Ecto neural progenitor cell (in vitro differentiated cells): ENCODE results near the gene SH3BP5.
"Not testable (repeated sequence)": the region's sequence is repeated elsewhere in the genome, so short reads cannot be mapped to it uniquely, and the experiment has no call there.

ENCODE experiments used
- DNase-seq: peaks from one replicate; pipeline ENCODE4 v3.0.0-alpha.2; 2018; ENCODE audit warnings: low spot score

Gene SH3BP5, protein sequence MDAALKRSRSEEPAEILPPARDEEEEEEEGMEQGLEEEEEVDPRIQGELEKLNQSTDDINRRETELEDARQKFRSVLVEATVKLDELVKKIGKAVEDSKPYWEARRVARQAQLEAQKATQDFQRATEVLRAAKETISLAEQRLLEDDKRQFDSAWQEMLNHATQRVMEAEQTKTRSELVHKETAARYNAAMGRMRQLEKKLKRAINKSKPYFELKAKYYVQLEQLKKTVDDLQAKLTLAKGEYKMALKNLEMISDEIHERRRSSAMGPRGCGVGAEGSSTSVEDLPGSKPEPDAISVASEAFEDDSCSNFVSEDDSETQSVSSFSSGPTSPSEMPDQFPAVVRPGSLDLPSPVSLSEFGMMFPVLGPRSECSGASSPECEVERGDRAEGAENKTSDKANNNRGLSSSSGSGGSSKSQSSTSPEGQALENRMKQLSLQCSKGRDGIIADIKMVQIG

DNA sequence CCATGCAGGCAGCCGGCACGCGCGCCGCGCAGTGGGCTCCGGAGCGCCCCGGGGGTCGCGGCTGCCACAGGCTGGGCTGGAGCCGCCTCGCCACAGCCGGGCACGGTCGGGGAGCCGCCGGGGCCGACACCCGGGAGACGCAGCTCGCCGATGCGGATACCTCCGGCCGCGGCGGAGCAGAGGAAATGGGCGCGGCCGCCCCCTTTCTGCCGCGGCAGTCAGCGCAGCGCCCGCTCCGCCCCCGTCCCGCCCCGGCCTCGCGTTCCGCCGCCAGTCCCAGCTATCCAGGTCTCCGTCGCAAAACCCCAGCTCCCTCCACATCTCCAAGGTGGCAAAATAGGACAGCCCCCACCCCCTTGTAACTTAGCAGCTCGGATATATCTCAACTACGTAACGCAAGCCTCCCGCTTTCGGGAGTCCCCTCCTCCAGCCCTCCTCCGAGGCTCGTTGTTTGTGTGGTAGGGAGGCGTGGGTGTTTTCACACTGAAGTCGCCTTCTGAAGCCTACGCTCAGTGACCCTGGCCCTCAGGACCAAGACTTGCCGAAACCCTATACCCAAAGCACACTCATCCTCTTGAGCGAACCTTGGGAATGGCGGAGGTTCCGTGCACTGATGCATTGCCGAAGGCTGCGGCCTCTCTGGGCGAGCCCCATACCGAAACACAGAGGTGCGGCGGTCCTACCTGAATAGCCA lies at the start of gene SH3BP5:
TSS of gene SH3BP5 (minus strand) at position 182 of the 694 bp plus-strand sequence. CDS start at position 4, 178 bp downstream.
- peak; percentile 86 for DNase-seq

- DNase-seq, result no peak
These were observed 48.8 kb upstream of the SH3BP5 start for GRCh38 chr3:15380980-15381890.

DNA sequence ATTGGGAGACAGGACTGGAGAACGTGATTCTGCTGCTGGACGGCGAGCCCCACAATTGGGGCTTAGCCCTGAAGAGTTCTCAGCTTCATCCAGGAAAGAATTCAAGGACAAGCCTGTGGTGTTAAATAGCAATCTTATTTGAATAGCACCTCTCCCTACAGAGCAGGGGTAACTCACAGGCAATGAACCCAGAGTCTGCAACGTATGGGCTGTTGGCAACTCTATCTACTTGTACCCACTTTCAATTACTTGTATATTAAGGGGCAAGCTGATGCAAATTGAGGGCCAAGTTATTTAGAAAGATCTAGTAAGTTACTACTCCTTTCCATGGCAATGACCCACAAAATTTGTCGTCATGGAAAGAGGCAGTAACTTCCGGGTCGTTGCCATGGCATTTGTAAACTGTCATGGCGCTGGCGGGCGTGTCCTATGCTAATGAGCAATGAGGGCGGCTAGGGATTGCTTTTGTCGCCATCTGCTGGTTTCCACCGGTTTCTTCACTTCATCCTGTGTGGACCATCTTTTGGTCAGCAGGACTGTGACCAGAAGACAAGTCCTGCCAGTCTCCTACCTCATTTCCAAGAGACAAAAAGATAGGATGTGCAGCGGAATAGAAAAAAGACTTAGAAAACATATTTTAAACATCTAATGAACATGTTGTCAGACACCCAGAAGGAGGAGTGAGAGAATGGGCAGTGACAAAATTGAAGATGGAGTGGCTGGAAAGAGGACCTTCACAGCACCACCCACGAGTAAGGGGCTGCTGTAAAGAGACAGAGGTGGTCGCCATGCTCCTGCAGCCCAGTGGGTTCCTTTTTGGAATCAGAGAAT lies 45.8 kb upstream of the SH3BP5 start:
- peak; percentile 91 for DNase-seq

GRCh38 chr3:15375461-15376000 lies 43.1 kb upstream of the SH3BP5 start:
- no peak for DNase-seq

DNA sequence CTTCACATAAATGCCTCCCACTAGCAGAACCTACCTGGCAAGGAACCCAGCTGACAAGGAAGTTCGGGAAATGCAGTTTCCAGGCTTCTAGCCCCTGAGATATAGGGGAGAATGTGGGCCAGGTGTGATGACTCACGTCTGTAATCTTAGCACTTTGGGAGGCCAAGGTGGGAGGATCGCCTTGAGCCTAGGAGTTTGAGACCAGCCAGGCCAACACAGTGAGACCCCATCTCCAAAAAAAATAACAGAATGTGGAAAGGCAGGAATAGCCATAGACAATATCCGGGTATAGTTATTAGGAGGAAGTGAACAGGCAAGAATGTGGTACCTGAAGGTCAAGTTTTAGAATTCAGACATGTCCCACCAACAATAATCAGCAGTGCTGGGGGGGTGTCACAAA lies 40.5 kb upstream of the SH3BP5 start:
- DNase-seq, result no peak

- DNase-seq, result no peak
These were observed 36.3 kb upstream of the SH3BP5 start for GRCh38 chr3:15368561-15369135.

DNA sequence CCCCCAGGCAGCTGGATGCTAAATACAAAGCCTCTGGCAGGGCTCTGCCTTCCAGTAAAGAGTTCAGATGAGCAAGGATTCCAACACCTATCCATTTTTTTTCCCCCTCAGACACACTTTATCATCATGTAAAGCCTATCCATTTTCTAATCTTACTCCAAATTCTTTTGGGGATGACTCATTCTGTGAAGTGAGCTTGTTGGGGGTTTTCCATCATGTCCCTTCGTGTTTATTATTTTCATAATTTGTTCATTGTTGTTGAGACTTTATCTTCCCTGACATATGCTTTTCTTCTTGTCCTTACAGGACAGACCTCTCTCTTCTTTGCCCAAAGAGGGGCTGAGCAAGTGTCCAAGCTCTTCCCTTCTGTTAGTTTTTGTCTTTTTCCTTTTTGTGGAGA lies 34.7 kb upstream of the SH3BP5 start:
- no peak for DNase-seq

GRCh38 chr3:15364078-15364477 lies 31.7 kb upstream of the SH3BP5 start:
- not testable (repeated sequence) for DNase-seq

- DNase-seq, result peak; percentile 58
These were observed 29.3 kb upstream of the SH3BP5 start for GRCh38 chr3:15361494-15362214.

DNA sequence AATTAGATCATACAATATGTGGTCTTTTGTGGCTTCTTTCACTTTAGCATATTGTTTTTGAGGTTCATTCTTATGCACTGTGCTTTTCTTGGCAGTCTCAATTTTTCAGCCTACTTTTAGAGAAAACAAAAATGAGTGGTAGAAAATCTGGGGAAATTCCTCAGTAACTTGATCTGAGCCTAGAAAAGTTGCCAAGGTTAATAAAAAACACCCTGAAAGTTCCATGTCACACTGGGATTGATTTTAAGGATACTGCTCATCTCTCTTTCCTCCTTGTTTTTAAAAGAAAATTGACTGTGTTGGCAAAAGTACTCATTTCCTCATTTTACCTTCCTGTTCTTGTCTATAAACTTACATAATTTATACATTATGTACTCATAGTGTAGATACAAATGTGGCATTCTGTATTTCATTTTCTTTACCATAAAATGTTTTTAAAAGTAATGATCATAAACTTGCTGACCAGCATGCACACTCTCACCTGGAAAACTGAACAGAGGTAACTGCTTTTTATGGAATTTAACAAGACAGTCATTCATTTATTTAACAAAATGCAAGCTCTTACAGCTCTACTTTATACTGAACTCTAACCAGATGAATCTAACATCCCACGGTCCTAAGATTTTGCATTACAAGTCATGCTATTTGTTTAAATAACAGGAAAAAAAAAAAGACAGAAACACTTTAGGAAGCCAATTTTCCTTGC lies 28.6 kb upstream of the SH3BP5 start:
- DNase-seq, result no peak

GRCh38 chr3:15359677-15360397 lies 27.5 kb upstream of the SH3BP5 start:
- no peak for DNase-seq

- not testable (repeated sequence) for DNase-seq
These were observed 24.3 kb upstream of the SH3BP5 start for GRCh38 chr3:15356651-15357061.

GRCh38 chr3:15356176-15356575 lies 23.8 kb upstream of the SH3BP5 start:
- no peak for DNase-seq

- DNase-seq, result no peak
These were observed 22.7 kb upstream of the SH3BP5 start for GRCh38 chr3:15355086-15355485.

DNA sequence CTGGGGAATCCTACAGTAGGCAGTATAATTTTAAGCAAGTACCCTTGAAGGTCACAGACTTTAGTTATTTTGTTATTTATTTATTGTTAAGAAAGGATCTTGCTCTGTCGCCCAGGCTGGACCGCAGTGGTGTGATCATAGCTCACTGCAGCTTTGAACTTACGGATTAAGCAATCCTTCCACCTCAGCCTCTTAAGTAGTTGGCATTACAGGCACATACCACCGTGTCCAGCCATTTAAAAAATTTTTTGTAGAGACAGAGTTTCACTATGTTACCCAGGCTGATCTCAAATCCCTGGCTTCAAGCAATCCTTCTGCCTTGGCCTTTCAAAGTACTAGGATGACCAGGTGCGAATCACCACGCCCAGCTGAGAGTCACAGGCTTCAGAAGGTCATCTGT lies 22.1 kb upstream of the SH3BP5 start:
- DNase-seq, result no peak

DNA sequence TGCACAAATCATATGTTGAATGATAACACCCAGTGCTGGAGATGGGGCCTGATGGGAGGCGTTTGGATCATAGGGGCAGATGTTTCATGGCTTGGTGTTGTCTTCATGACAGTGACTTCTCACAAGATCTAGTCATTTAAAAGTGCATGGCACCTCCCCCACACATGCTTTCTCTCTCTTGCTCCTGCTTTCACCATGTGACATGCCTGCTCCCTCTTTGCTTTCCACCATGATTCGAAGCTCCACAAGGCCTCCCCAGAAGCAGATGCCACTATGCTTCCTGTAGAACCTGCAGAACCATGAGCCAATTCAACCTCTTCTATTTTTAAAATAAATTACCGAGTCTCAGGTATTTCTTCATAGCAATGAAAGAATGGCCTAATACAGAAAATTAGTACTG lies 17.8 kb upstream of the SH3BP5 start:
- DNase-seq, result no peak

GRCh38 chr3:15349438-15349837 lies 17.1 kb upstream of the SH3BP5 start:
- DNase-seq, result not testable (repeated sequence)

DNA sequence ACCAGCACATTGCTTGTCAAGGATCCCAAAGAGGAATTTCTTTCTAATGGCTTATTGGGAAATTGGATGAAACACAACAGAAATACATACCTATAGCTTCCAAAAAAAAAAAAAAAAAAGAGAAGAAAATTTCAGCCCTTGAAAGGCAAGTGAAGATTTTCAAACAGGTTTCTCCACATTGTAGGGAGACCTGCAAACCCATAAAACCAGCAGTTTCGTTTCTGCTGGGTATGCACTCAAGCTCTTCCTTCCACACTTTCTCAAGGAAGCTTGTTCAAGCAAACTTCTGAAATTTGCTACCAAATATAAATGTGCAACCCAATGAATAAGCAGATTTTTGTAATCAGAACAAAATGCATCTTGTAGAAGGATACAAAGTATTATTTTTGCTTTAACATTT lies 15.9 kb upstream of the SH3BP5 start:
- no peak for DNase-seq

DNA sequence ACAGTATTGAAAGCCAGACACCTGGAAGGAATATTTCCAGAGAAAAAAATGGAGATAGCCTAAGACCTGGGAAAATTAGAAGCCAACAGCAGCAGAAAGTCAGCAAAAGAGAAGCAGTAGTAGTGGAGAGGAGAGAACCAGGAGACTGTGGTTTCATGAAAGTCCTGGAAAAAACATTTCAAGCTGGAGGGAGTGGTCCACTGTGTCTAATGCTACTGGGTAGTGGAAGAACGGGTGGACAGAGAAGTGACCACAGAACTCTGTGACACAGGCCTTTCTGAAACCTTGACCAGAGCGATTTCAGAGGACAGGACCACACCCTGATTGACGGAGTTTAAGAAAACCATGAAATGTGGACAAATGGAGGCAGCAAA lies 15.3 kb upstream of the SH3BP5 start:
- DNase-seq, result no peak
